ENCODE results near the gene TENT4A.

- TF ChIP-seq CTCF (IDR thresholded peaks at IDR 0.05) (no peak), POLR2A (IDR thresholded peaks at IDR 0.05) (no peak)
Observed at GRCh38 chr5:6784481-6784880, 71.2 kb downstream of the TENT4A start.

Data from right lobe of liver (tissue), 4 donors.